Mesenchymal stem cell (in vitro differentiated cells and primary cell): ENCODE results near the gene KIF6.
"Not testable (repeated sequence)": the region's sequence is repeated elsewhere in the genome, so short reads cannot be mapped to it uniquely, and the experiment has no call there.

Source experiments
- DNase-seq: peaks from one replicate; pipeline ENCODE4 v3.0.0-alpha.2; 2013
- H2AFZ ChIP-seq: one replicate; pipeline ENCODE4 v1.6.1; 2013; ENCODE audit warnings: low read depth, mild to moderate bottlenecking, control low read depth, inconsistent platforms, low read length, moderate library complexity
- H2AK5ac ChIP-seq: 2 replicates; pipeline ENCODE4 v1.6.1; 2013; ENCODE audit warnings: low read length, moderate library complexity, mild to moderate bottlenecking, inconsistent platforms; ENCODE audit not compliant: severe bottlenecking
- H2BK120ac ChIP-seq: one replicate; pipeline ENCODE4 v1.6.1; 2013; ENCODE audit warnings: low read depth, mild to moderate bottlenecking, inconsistent platforms, low read length, moderate library complexity
- H2BK12ac ChIP-seq, 2 experiments: one replicate each; pipeline ENCODE4 v1.6.1; 2013; ENCODE audit warnings: inconsistent platforms in 2 of 2, low read length in 2 of 2, mild to moderate bottlenecking in 2 of 2, moderate library complexity in 2 of 2, control low read depth in 1 of 2
- H2BK15ac ChIP-seq: one replicate; pipeline ENCODE4 v1.6.1; 2013; ENCODE audit warnings: mild to moderate bottlenecking, low read depth, inconsistent platforms; ENCODE audit not compliant: poor library complexity, severe bottlenecking
- H2BK5ac ChIP-seq: 2 replicates; pipeline ENCODE4 v1.6.1; 2013; ENCODE audit warnings: low read depth, mild to moderate bottlenecking, low read length, control low read depth, inconsistent platforms; ENCODE audit not compliant: poor library complexity, severe bottlenecking
- H3K14ac ChIP-seq, 2 experiments: one replicate each; pipeline ENCODE4 v1.6.1; 2013; ENCODE audit warnings: inconsistent platforms in 2 of 2, low read length in 2 of 2, control low read depth in 1 of 2, mild to moderate bottlenecking in 1 of 2, moderate library complexity in 1 of 2
- H3K18ac ChIP-seq, 2 experiments: one replicate each; pipeline ENCODE4 v1.6.1; 2013; ENCODE audit warnings: inconsistent platforms in 2 of 2, low read length in 2 of 2, control low read depth in 1 of 2, low read depth in 1 of 2, mild to moderate bottlenecking in 1 of 2
- H3K23ac ChIP-seq, 2 experiments: one replicate each; pipeline ENCODE4 v1.6.1; 2013; ENCODE audit warnings: inconsistent platforms in 2 of 2, low read length in 2 of 2, mild to moderate bottlenecking in 2 of 2, moderate library complexity in 2 of 2, control low read depth in 1 of 2
- H3K27ac ChIP-seq: 2 replicates; pipeline ENCODE4 v1.5.1; 2013; ENCODE audit warnings: mild to moderate bottlenecking, moderate library complexity, low read length, control low read depth, inconsistent platforms; ENCODE audit not compliant: poor library complexity, severe bottlenecking
- H3K27me3 ChIP-seq, 2 experiments: 2 replicates each; pipeline versions ENCODE4 v1.6.1 to v1.7.0; 2013; ENCODE audit warnings: low read length in 2 of 2, mild to moderate bottlenecking in 2 of 2, moderate library complexity in 2 of 2, control low read depth in 1 of 2, inconsistent platforms in 1 of 2; ENCODE audit not compliant: control insufficient read depth in 1 of 2, insufficient read depth in 1 of 2
- H3K36me3 ChIP-seq, 2 experiments: 2 replicates each; pipeline versions ENCODE4 v1.6.1 to v1.7.0; 2013; ENCODE audit warnings: low read length in 2 of 2, control low read depth in 1 of 2, inconsistent platforms in 1 of 2, low read depth in 1 of 2, mild to moderate bottlenecking in 1 of 2; ENCODE audit not compliant: insufficient read depth in 2 of 2, control insufficient read depth in 1 of 2
- H3K4ac ChIP-seq, 2 experiments: one replicate each; pipeline ENCODE4 v1.6.1; 2013; ENCODE audit warnings: inconsistent platforms in 2 of 2, low read length in 2 of 2, mild to moderate bottlenecking in 2 of 2, moderate library complexity in 2 of 2, control low read depth in 1 of 2, low read depth in 1 of 2
- H3K4me1 ChIP-seq: 2 replicates; pipeline ENCODE4 v1.6.1; 2013; ENCODE audit warnings: low read depth, low read length, control low read depth; ENCODE audit not compliant: control insufficient read depth, insufficient read depth
- H3K4me2 ChIP-seq: 2 replicates; pipeline ENCODE4 v1.6.1; 2013; ENCODE audit warnings: low read length, mild to moderate bottlenecking, inconsistent platforms; ENCODE audit not compliant: poor library complexity, severe bottlenecking
- H3K4me3 ChIP-seq, 2 experiments: 2 replicates each; pipeline versions ENCODE4 v1.5.1 to v1.7.0; 2013; ENCODE audit warnings: low read length in 2 of 2, mild to moderate bottlenecking in 2 of 2, control low read depth in 1 of 2, low read depth in 1 of 2; ENCODE audit not compliant: insufficient read depth in 1 of 2
- H3K79me1 ChIP-seq: replicated peaks from 2 replicates; pipeline ENCODE4 v1.6.1; 2013; ENCODE audit warnings: mild to moderate bottlenecking, control low read depth, low read length, inconsistent platforms; ENCODE audit not compliant: poor library complexity, severe bottlenecking
- H3K9ac ChIP-seq: 2 replicates; pipeline ENCODE4 v1.7.0; 2013; ENCODE audit warnings: mild to moderate bottlenecking, low read length, moderate library complexity
- H3K9me3 ChIP-seq: 2 replicates; pipeline ENCODE4 v1.7.0; 2013; ENCODE audit warnings: mild to moderate bottlenecking, low read length; ENCODE audit not compliant: control insufficient read depth
- H4K8ac ChIP-seq: one replicate; pipeline ENCODE4 v1.6.1; 2013; ENCODE audit warnings: inconsistent platforms, mild to moderate bottlenecking, low read length, moderate library complexity
- H4K91ac ChIP-seq: one replicate; pipeline ENCODE4 v1.6.1; 2013; ENCODE audit warnings: mild to moderate bottlenecking, low read length, inconsistent platforms
- WGBS: methylation state at CpG from one replicate; pipeline ENCODE4 v1.1.7; 2013; ENCODE audit warnings: mixed read lengths; 5-methylcytosine and 5-hydroxymethylcytosine counted together

KIF6 gene

GRCh38 chr6:39509831-39510230, 215.4 kb downstream of the KIF6 start:
- H2BK15ac ChIP-seq, H3K9ac ChIP-seq, H3K23ac ChIP-seq, H3K36me3 ChIP-seq, DNase-seq, H2AFZ ChIP-seq, H3K79me1 ChIP-seq, H3K9me3 ChIP-seq, H3K27me3 ChIP-seq, H3K18ac ChIP-seq, H3K4ac ChIP-seq, H4K91ac ChIP-seq, H2BK120ac ChIP-seq, H3K4me3 ChIP-seq, H4K8ac ChIP-seq, H2BK5ac ChIP-seq, H3K4me1 ChIP-seq, H3K4me2 ChIP-seq, H3K27ac ChIP-seq, H3K14ac ChIP-seq, H2BK12ac ChIP-seq, H2AK5ac ChIP-seq: not testable (repeated sequence)
- WGBS = no CpG with 5 or more reads among the region's 5 CpGs

GRCh38 chr6:39508515-39508914, 216.7 kb downstream of the KIF6 start:
- Histone ChIP-seq H2BK120ac (no peak overlapping the region), H3K9me3 (peaks cover 3% of the 10 kb centered on the region), H3K14ac (no peak overlapping the region), H3K4me1 (no peaks in the 10 kb centered on the region), H3K4me2 (no peak overlapping the region), H3K36me3 (no peaks in the 10 kb centered on the region), H2BK5ac (no peak overlapping the region), H3K9ac (no peak overlapping the region), H2AFZ (peak overlapping the region; percentile 4), H3K4me3 (no peak overlapping the region), H3K27me3 (no peaks in the 10 kb centered on the region), H2BK15ac (no peak overlapping the region), H3K79me1 (no peaks in the 10 kb centered on the region), H4K8ac (no peak overlapping the region), H4K91ac (no peak overlapping the region), H3K27ac (no peak overlapping the region), H3K4ac (no peak overlapping the region), H2AK5ac (no peak overlapping the region), H2BK12ac (no peak overlapping the region), H3K23ac (no peak overlapping the region), H3K18ac (no peak overlapping the region)
- WGBS = 94% methylated on average over 9 of the region's 9 CpGs
- DNase-seq = no peak

GRCh38 chr6:39507331-39507998, 217.7 kb downstream of the KIF6 start:
- H3K36me3 ChIP-seq = no peaks in the 10 kb centered on the region
- no peak overlapping the region for H2AK5ac ChIP-seq
- no peaks in the 10 kb centered on the region for H3K4me1 ChIP-seq
- H2BK15ac ChIP-seq = no peak overlapping the region
- no peak overlapping the region for H3K23ac ChIP-seq
- H2BK12ac ChIP-seq = no peak overlapping the region
- no peak for DNase-seq
- no peaks in the 10 kb centered on the region for H3K79me1 ChIP-seq
- H3K14ac ChIP-seq = no peak overlapping the region
- no peak overlapping the region for H2BK120ac ChIP-seq
- no peak overlapping the region for H2AFZ ChIP-seq
- no peak overlapping the region for H3K18ac ChIP-seq
- no peak overlapping the region for H4K8ac ChIP-seq
- H3K27me3 ChIP-seq = no peaks in the 10 kb centered on the region
- H3K4ac ChIP-seq = no peak overlapping the region
- no peak overlapping the region for H2BK5ac ChIP-seq
- peaks cover 11% of the 10 kb centered on the region for H3K9me3 ChIP-seq
- H4K91ac ChIP-seq = no peak overlapping the region
- H3K4me2 ChIP-seq = no peak overlapping the region
- no peak overlapping the region for H3K4me3 ChIP-seq
- no peak overlapping the region for H3K9ac ChIP-seq
- H3K27ac ChIP-seq = no peak overlapping the region
- WGBS = 95% methylated on average over 3 of the region's 3 CpGs

- H2AFZ ChIP-seq, H3K14ac ChIP-seq, H2AK5ac ChIP-seq, H3K4me3 ChIP-seq, H3K18ac ChIP-seq, H2BK5ac ChIP-seq, DNase-seq, H3K4ac ChIP-seq, H3K4me2 ChIP-seq, H2BK12ac ChIP-seq, H2BK15ac ChIP-seq, H3K27ac ChIP-seq, H4K8ac ChIP-seq, H3K79me1 ChIP-seq, H3K23ac ChIP-seq, H3K9ac ChIP-seq, H3K27me3 ChIP-seq, H3K36me3 ChIP-seq, H2BK120ac ChIP-seq, H4K91ac ChIP-seq, H3K4me1 ChIP-seq: not testable (repeated sequence)
- peaks cover 39% of the 10 kb centered on the region for H3K9me3 ChIP-seq
- WGBS = 80% methylated on average over 3 of the region's 3 CpGs
These were observed 222.7 kb downstream of the KIF6 start for GRCh38 chr6:39502362-39502955.
